ENCODE measurements around the gene NUDCD2.

NUDCD2 gene

DNA sequence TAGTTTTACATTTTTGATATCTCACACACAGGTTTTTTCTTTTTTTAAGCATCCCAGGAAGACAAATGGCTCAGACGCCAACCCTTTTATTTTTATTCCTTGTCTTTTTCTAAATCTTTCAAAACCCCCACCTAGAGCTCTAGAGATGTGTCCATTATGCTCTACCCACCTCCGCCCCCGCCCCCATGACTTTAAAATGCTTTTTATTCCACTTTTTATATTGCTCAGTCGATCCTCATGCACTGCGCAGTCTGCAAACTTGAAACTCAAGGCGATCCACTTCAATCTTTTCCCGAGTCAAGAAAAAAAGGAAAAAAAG, 45.1 kb upstream of the NUDCD2 start:
- peak overlapping the region; percentile 93 for H3K4me3 ChIP-seq (ENCODE audit: low read length)
- DNase-seq (ENCODE audit: low read depth) = no peak
- TF ChIP-seq, protein P1, sequence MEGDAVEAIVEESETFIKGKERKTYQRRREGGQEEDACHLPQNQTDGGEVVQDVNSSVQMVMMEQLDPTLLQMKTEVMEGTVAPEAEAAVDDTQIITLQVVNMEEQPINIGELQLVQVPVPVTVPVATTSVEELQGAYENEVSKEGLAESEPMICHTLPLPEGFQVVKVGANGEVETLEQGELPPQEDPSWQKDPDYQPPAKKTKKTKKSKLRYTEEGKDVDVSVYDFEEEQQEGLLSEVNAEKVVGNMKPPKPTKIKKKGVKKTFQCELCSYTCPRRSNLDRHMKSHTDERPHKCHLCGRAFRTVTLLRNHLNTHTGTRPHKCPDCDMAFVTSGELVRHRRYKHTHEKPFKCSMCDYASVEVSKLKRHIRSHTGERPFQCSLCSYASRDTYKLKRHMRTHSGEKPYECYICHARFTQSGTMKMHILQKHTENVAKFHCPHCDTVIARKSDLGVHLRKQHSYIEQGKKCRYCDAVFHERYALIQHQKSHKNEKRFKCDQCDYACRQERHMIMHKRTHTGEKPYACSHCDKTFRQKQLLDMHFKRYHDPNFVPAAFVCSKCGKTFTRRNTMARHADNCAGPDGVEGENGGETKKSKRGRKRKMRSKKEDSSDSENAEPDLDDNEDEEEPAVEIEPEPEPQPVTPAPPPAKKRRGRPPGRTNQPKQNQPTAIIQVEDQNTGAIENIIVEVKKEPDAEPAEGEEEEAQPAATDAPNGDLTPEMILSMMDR (conservative IDR thresholded peaks at IDR 0.05; ENCODE audit: low read depth, low read length) = no peak

GRCh38 chr5:163504079-163504931, 44.4 kb upstream of the NUDCD2 start:
- TF ChIP-seq, protein P1 (conservative IDR thresholded peaks at IDR 0.05; ENCODE audit: low read depth, low read length) = no peak
- peak; percentile 60 for DNase-seq (ENCODE audit: low read depth)
- peak overlapping the region; percentile 93 for H3K4me3 ChIP-seq (ENCODE audit: low read length)

- TF ChIP-seq, protein P1 (conservative IDR thresholded peaks at IDR 0.05; ENCODE audit: low read depth, low read length) = peak; percentile 40
- DNase-seq (ENCODE audit: low read depth) = peak; percentile 37
- H3K4me3 ChIP-seq (ENCODE audit: low read length) = peak overlapping the region; percentile 93
These were observed 43.5 kb upstream of the NUDCD2 start for GRCh38 chr5:163503106-163504078.

- H3K4me3 ChIP-seq (ENCODE audit: low read length) = peak overlapping the region; percentile 93
- TF ChIP-seq, protein P1 (conservative IDR thresholded peaks at IDR 0.05; ENCODE audit: low read depth, low read length) = no peak
- DNase-seq (ENCODE audit: low read depth) = no peak
These were observed 42.6 kb upstream of the NUDCD2 start for GRCh38 chr5:163502521-163502920.

GRCh38 chr5:163498886-163499285, 39.0 kb upstream of the NUDCD2 start:
- H3K4me3 ChIP-seq (ENCODE audit: low read length) = no peak overlapping the region
- DNase-seq (ENCODE audit: low read depth) = no peak
- TF ChIP-seq, protein P1 (conservative IDR thresholded peaks at IDR 0.05; ENCODE audit: low read depth, low read length) = no peak

- TF ChIP-seq, protein P1 (conservative IDR thresholded peaks at IDR 0.05; ENCODE audit: low read depth, low read length) = no peak
- no peak for DNase-seq (ENCODE audit: low read depth)
- H3K4me3 ChIP-seq (ENCODE audit: low read length) = no peak overlapping the region
These were observed 37.4 kb upstream of the NUDCD2 start for GRCh38 chr5:163497315-163497714.
